H9 (cell line): ENCODE results near the gene DMAC2. TPM values are rescaled to one million over a fixed set of nuclear protein-coding genes. Genes with fewer than 3 reads are reported as not detected.
A peak's percentile ranks its signal among the peaks of the same experiment; 100 is the strongest.

Source experiments
- DNase-seq: peaks from one replicate; pipeline ENCODE4 v3.0.0-alpha.2; 2017
- H2AFZ ChIP-seq: one replicate; pipeline ENCODE4 v1.6.1; 2013; ENCODE audit warnings: mild to moderate bottlenecking, low read length, control low read depth, moderate library complexity
- H2AK5ac ChIP-seq: 2 replicates; pipeline ENCODE4 v1.6.1; 2013; ENCODE audit warnings: low read length, control low read depth, mixed read lengths; ENCODE audit not compliant: insufficient read length
- H2BK120ac ChIP-seq: one replicate; pipeline ENCODE4 v1.6.1; 2013; ENCODE audit warnings: low read depth, mild to moderate bottlenecking, low read length, control low read depth, inconsistent platforms; ENCODE audit not compliant: poor library complexity, severe bottlenecking
- H2BK12ac ChIP-seq: 2 replicates; pipeline ENCODE4 v1.6.1; 2013; ENCODE audit warnings: low read length, control low read depth, mixed read lengths, low read depth; ENCODE audit not compliant: insufficient read length
- H2BK15ac ChIP-seq: 2 replicates; pipeline ENCODE4 v1.6.1; 2013; ENCODE audit warnings: low read depth, low read length, control low read depth
- H2BK20ac ChIP-seq: one replicate; pipeline ENCODE4 v1.6.1; 2013; ENCODE audit warnings: low read depth, mild to moderate bottlenecking, low read length, control low read depth, inconsistent platforms; ENCODE audit not compliant: poor library complexity, severe bottlenecking
- H2BK5ac ChIP-seq: 2 replicates; pipeline ENCODE4 v1.6.1; 2013; ENCODE audit warnings: low read length, control low read depth, mixed read lengths; ENCODE audit not compliant: insufficient read length
- H3K14ac ChIP-seq: 2 replicates; pipeline ENCODE4 v1.6.1; 2013; ENCODE audit warnings: low read length, control low read depth; ENCODE audit not compliant: insufficient read depth
- H3K18ac ChIP-seq: 2 replicates; pipeline ENCODE4 v1.6.1; 2013; ENCODE audit warnings: low read depth, mild to moderate bottlenecking, mixed read lengths, low read length, control low read depth; ENCODE audit not compliant: insufficient read length
- H3K23ac ChIP-seq: 2 replicates; pipeline ENCODE4 v1.6.1; 2013; ENCODE audit warnings: low read length, control low read depth, mixed read lengths, low read depth; ENCODE audit not compliant: insufficient read length
- H3K23me2 ChIP-seq: 2 replicates; pipeline ENCODE4 v1.6.1; 2013; ENCODE audit warnings: low read depth, mild to moderate bottlenecking, mixed read lengths, low read length, control low read depth; ENCODE audit not compliant: insufficient read length, poor library complexity, severe bottlenecking
- H3K27ac ChIP-seq: 2 replicates; pipeline ENCODE4 v1.5.1; 2013; ENCODE audit warnings: low read length, control low read depth, mixed read lengths, low read depth; ENCODE audit not compliant: insufficient read length
- H3K27me3 ChIP-seq: 2 replicates; pipeline ENCODE4 v1.6.1; 2013; ENCODE audit warnings: low read length, control low read depth, inconsistent platforms; ENCODE audit not compliant: insufficient read depth
- H3K4ac ChIP-seq: 2 replicates; pipeline ENCODE4 v1.6.1; 2013; ENCODE audit warnings: low read depth, mild to moderate bottlenecking, control low read depth, inconsistent platforms, low read length, moderate library complexity
- H3K4me1 ChIP-seq: 2 replicates; pipeline ENCODE4 v1.6.1; 2013; ENCODE audit warnings: low read length, control low read depth, inconsistent platforms; ENCODE audit not compliant: insufficient read depth
- H3K4me2 ChIP-seq: 2 replicates; pipeline ENCODE4 v1.6.1; 2013; ENCODE audit warnings: low read length, control low read depth, mixed read lengths; ENCODE audit not compliant: insufficient read length, insufficient read depth
- H3K56ac ChIP-seq: 2 replicates; pipeline ENCODE4 v1.6.1; 2013; ENCODE audit warnings: low read depth, mild to moderate bottlenecking, mixed read lengths, low read length, control low read depth; ENCODE audit not compliant: insufficient read length
- H3K79me1 ChIP-seq: 2 replicates; pipeline ENCODE4 v1.6.1; 2013; ENCODE audit warnings: low read depth, mild to moderate bottlenecking, moderate library complexity, low read length, control low read depth, inconsistent platforms; ENCODE audit not compliant: insufficient read depth, poor library complexity, severe bottlenecking
- H3K79me2 ChIP-seq: 2 replicates; pipeline ENCODE4 v1.6.1; 2013; ENCODE audit warnings: low read length, control low read depth, inconsistent platforms; ENCODE audit not compliant: insufficient read depth
- H3K9ac ChIP-seq: 2 replicates; pipeline ENCODE4 v1.6.1; 2013; ENCODE audit warnings: low read length, control low read depth, mixed read lengths; ENCODE audit not compliant: insufficient read length; ENCODE audit errors: extremely low read depth
- H3K9me3 ChIP-seq: one replicate; pipeline ENCODE4 v1.6.1; 2013; ENCODE audit warnings: low read depth, low read length, inconsistent platforms; ENCODE audit not compliant: control insufficient read depth
- H3T11ph ChIP-seq: one replicate; pipeline ENCODE4 v1.6.1; 2013; ENCODE audit warnings: mild to moderate bottlenecking, low read length, control low read depth, inconsistent platforms
- H4K20me1 ChIP-seq: one replicate; pipeline ENCODE4 v1.6.1; 2013; ENCODE audit not compliant: control insufficient read depth, insufficient read length, insufficient read depth
- H4K5ac ChIP-seq: 2 replicates; pipeline ENCODE4 v1.6.1; 2013; ENCODE audit warnings: low read depth, mild to moderate bottlenecking, mixed read lengths, low read length, control low read depth; ENCODE audit not compliant: insufficient read length
- H4K8ac ChIP-seq: replicated peaks from 2 replicates; pipeline ENCODE4 v1.6.1; 2013; ENCODE audit warnings: low read length, control low read depth, mixed read lengths, low read depth; ENCODE audit not compliant: insufficient read length
- H4K91ac ChIP-seq: 2 replicates; pipeline ENCODE4 v1.6.1; 2013; ENCODE audit warnings: low read depth, mild to moderate bottlenecking, moderate library complexity, mixed read lengths, low read length, control low read depth; ENCODE audit not compliant: insufficient read length
- H3K27ac Mint-ChIP-seq, 3 experiments: 2 replicates in 2 of 3; 3 replicates in 1 of 3; pipeline ENCODE4 v1.8.0; 2020 to 2021; ENCODE audit warnings: mixed read lengths in 3 of 3, mild to moderate bottlenecking in 1 of 3, moderate library complexity in 1 of 3
- H3K27me3 Mint-ChIP-seq: 2 replicates; pipeline ENCODE4 v1.8.0; 2021; ENCODE audit warnings: low read depth, mild to moderate bottlenecking, moderate library complexity, mixed read lengths
- H3K36me3 Mint-ChIP-seq, 3 experiments: 2 replicates in 2 of 3; 3 replicates in 1 of 3; pipeline ENCODE4 v1.8.0; 2020 to 2021; ENCODE audit warnings: low read depth in 3 of 3, mixed read lengths in 3 of 3; ENCODE audit not compliant: insufficient read depth in 1 of 3
- H3K4me1 Mint-ChIP-seq, 2 experiments: 2 replicates each; pipeline ENCODE4 v1.8.0; 2020; ENCODE audit warnings: mixed read lengths in 2 of 2
- H3K4me3 Mint-ChIP-seq, 2 experiments: 2 replicates in 1 of 2; 3 replicates in 1 of 2; pipeline ENCODE4 v1.8.0; 2020 to 2021; ENCODE audit warnings: mild to moderate bottlenecking in 2 of 2, mixed read lengths in 2 of 2, moderate library complexity in 1 of 2
- H3K9me3 Mint-ChIP-seq, 2 experiments: 2 replicates in 1 of 2; 3 replicates in 1 of 2; pipeline ENCODE4 v1.8.0; 2020; ENCODE audit warnings: mild to moderate bottlenecking in 2 of 2, mixed read lengths in 2 of 2, moderate library complexity in 1 of 2
- CTCF ChIP-seq: fragments of 200-600 bp; sonication (generic); conservative IDR thresholded peaks from 3 replicates; pipeline ENCODE4 v1.8.0; 2021; ENCODE audit warnings: antibody characterized with exemption, mild to moderate bottlenecking
- WGBS: extraction: QIAGEN DNeasy Blood & Tissue Kit; methylation state at CpG from one replicate; pipeline ENCODE4 v1.1.7; 2013; ENCODE audit warnings: missing lambda C conversion rate, low lambda C conversion rate, mixed read lengths; ENCODE audit not compliant: insufficient read length; ENCODE audit errors: extremely low coverage; 5-methylcytosine and 5-hydroxymethylcytosine counted together
- total RNA-seq: library from RNA; stranded (reverse); gene quantifications from 2 replicates; pipeline ENCODE4 v1.2.1, GENCODE V29; 2021

Gene DMAC2
- total RNA-seq, 1 experiment from 2014 or later = 70.5 TPM

- H2AFZ ChIP-seq = no peak overlapping the region
These were observed 25.8 kb downstream of the DMAC2 start for GRCh38 chr19:41413947-41414346.

More at GRCh38 chr19:41413947-41414346, 25.8 kb downstream of the DMAC2 start:
- no peak for DNase-seq
- Histone ChIP-seq H3K79me1 (no peaks in the 10 kb centered on the region), H2BK20ac (no peak overlapping the region), H2AK5ac (no peak overlapping the region), H3K56ac (no peak overlapping the region), H3K4me2 (no peak overlapping the region), H4K5ac (no peak overlapping the region), H2BK120ac (no peak overlapping the region), H3K79me2 (no peaks in the 10 kb centered on the region), H3K4me1 (no peaks in the 10 kb centered on the region; the same call in 1 of the 2 replicates), H3K27me3 (no peaks in the 10 kb centered on the region), H3K14ac (no peak overlapping the region), H3K23ac (no peak overlapping the region), H2BK15ac (no peak overlapping the region), H2BK12ac (no peak overlapping the region), H3K23me2 (peaks cover 4% of the 10 kb centered on the region), H3K18ac (no peak overlapping the region), H4K8ac (no peak overlapping the region), H4K91ac (no peak overlapping the region), H3K9me3 (no peaks in the 10 kb centered on the region), H3T11ph (no peak overlapping the region), H3K4ac (no peak overlapping the region), H3K9ac (no peak overlapping the region), H3K27ac (no peak overlapping the region), H4K20me1 (no peaks in the 10 kb centered on the region), H2BK5ac (no peak overlapping the region)
- peak overlapping the region in 2 of 3 experiments; percentile 44 to 63; a peak in 1 of 7 replicates for H3K27ac Mint-ChIP-seq
- H3K27me3 Mint-ChIP-seq = no peaks in the 10 kb centered on the region; the same call in 1 of the 2 replicates
- peaks cover 0 to 6% of the 10 kb centered on the region in 2 experiments; a peak in 2 of 4 replicates for H3K4me1 Mint-ChIP-seq
- no peak overlapping the region for H3K4me3 Mint-ChIP-seq
- TF ChIP-seq CTCF = no peak
- H3K36me3 Mint-ChIP-seq = peaks cover 6 to 29% (median 29%) of the 10 kb centered on the region in 3 experiments
- no peaks in the 10 kb centered on the region for H3K9me3 Mint-ChIP-seq
- WGBS = no CpG with 5 or more reads among the region's 10 CpGs
